ENCODE results near the gene FAM117A.

DNA sequence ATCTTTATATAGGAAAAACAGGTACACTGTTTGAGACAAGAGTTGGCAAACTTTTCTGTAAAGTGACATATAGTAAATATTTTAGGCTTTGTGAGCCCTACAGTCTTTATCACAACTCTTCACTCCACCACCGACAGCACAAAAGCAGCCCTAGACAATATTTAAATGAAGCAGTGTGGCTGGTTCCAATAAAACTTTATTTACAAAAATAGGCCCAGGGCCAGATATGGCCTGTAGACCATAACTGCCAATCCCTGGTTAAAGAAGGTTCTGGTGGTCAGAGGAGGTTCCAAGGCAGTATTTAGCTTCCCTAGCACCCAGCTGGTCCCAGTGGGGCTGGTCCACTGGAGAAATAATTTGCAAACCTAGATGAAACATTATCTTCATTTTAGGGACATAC, 3.6 kb downstream of the FAM117A start:
- TF ChIP-seq, protein P1, sequence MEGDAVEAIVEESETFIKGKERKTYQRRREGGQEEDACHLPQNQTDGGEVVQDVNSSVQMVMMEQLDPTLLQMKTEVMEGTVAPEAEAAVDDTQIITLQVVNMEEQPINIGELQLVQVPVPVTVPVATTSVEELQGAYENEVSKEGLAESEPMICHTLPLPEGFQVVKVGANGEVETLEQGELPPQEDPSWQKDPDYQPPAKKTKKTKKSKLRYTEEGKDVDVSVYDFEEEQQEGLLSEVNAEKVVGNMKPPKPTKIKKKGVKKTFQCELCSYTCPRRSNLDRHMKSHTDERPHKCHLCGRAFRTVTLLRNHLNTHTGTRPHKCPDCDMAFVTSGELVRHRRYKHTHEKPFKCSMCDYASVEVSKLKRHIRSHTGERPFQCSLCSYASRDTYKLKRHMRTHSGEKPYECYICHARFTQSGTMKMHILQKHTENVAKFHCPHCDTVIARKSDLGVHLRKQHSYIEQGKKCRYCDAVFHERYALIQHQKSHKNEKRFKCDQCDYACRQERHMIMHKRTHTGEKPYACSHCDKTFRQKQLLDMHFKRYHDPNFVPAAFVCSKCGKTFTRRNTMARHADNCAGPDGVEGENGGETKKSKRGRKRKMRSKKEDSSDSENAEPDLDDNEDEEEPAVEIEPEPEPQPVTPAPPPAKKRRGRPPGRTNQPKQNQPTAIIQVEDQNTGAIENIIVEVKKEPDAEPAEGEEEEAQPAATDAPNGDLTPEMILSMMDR (IDR thresholded peaks at IDR 0.05): no peak
- no peak for TF ChIP-seq POLR2A (IDR thresholded peaks at IDR 0.05)

All from lower leg skin (tissue), 3 donors.